DMS79 treated with DMSO at 0.1 percent for 48 hours (cell line): ENCODE measurements around the gene PIK3CG.

ENCODE experiments used
- DNase-seq: peaks from one replicate; lab custom pipeline; 2025; lab: John Stamatoyannopoulos, UW

The PIK3CG gene

GRCh38 chr7:106858618-106859532 is 6.2 kb upstream of the PIK3CG start:
- peak; percentile 10 for DNase-seq

DNA sequence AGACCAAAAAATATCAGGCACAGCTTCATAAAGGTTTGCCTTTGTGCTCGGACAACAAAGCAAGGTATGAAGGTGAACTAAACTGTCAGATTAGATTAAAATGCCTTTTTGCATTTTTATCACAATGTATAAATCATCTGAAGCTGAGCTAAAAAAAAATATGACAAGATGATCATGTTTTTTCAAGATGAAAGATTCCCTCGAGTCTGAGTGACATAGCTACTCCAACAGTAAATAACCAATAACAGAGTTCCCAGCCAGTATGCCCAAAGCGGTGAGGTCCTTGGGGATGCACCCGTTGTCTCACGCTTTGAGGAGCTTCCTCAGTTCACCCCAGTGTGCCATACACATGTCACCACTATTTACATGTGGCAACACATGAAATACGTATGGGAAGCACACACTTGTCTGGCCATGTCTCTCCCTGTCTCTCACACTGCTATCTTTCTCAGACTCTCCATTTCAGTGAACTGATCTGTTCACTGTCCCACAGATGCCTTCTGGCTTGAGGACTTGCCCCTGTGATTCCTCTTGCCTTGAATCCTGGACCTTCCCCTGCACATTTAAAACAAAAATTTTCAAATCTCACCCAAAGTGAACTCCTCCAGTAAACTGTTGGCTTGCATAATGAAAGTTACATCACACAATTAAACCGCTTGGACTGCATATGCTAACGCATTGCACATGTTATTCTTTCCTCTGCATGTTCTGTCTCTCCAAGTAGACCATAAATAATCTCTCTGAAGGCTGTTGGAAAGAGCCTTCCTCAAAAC is 2.6 kb upstream of the PIK3CG start:
- DNase-seq = no peak

GRCh38 chr7:106863274-106863997 is 1.6 kb upstream of the PIK3CG start:
- DNase-seq = no peak

DNA sequence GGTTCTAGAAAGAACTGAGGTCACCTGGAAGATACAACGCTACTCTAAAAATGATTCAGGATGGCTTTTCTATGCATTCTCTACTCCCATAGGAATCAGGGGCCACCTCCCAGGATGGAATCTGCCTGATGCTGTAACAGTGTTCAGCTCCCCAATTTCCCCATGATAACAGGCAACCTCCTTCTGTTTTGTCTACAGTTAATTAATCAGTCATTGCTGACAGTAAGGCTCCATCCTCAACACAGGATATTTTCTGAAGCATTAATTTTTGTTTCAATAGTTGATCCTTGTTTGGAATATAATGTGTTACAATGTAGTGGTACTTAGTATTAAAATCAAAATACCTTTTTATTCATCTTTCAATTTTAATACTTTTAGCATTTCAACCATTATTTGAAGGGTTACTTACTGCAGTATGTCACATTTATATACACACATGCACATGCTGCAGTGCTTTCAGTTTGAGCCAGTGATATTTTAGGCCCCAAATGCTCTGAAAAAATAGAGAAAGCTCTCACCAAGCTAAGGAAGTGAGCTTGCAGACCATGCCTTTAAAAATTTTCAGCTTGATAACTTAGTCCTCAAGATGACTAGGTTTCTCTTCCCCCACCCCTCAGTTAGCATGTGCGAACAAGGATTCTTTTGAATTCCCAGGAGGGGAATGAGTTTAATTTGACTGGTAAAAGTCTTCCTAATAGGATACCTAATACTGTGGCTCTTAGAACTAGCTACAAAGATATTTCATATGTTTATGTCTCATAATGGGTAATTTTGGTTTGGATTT is 592 bp upstream of the PIK3CG start:
- no peak for DNase-seq

GRCh38 chr7:106866298-106867281 is 1.5 kb downstream of the PIK3CG start:
- no peak for DNase-seq

GRCh38 chr7:106867641-106868351 is 2.7 kb downstream of the PIK3CG start:
- DNase-seq = no peak

DNA sequence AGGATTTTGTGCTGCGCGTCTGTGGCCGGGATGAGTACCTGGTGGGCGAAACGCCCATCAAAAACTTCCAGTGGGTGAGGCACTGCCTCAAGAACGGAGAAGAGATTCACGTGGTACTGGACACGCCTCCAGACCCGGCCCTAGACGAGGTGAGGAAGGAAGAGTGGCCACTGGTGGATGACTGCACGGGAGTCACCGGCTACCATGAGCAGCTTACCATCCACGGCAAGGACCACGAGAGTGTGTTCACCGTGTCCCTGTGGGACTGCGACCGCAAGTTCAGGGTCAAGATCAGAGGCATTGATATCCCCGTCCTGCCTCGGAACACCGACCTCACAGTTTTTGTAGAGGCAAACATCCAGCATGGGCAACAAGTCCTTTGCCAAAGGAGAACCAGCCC is 3.3 kb downstream of the PIK3CG start:
- no peak for DNase-seq

DNA sequence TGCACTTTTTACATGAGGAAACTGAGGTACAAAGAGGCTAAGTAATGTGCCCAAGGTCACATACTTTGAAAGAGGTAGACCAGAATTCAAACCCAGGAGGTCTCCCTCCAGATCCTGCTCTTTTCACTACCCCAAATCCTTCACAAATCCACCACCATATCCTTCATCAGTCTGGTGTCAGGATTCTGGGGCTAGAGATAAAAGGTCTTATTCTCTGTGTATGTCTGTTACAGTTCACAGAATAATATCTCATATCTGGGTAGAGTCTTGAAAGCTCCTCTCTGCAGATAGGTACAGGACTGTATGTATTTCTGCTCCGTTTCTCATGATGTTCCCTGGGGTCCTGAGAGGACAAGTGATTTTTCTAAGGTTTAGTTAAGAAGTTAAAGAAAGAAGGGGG is 4.9 kb downstream of the PIK3CG start:
- DNase-seq = no peak

GRCh38 chr7:106870528-106870927 is 5.4 kb downstream of the PIK3CG start:
- DNase-seq = no peak

GRCh38 chr7:106870983-106871410 is 5.9 kb downstream of the PIK3CG start:
- DNase-seq = no peak

DNA sequence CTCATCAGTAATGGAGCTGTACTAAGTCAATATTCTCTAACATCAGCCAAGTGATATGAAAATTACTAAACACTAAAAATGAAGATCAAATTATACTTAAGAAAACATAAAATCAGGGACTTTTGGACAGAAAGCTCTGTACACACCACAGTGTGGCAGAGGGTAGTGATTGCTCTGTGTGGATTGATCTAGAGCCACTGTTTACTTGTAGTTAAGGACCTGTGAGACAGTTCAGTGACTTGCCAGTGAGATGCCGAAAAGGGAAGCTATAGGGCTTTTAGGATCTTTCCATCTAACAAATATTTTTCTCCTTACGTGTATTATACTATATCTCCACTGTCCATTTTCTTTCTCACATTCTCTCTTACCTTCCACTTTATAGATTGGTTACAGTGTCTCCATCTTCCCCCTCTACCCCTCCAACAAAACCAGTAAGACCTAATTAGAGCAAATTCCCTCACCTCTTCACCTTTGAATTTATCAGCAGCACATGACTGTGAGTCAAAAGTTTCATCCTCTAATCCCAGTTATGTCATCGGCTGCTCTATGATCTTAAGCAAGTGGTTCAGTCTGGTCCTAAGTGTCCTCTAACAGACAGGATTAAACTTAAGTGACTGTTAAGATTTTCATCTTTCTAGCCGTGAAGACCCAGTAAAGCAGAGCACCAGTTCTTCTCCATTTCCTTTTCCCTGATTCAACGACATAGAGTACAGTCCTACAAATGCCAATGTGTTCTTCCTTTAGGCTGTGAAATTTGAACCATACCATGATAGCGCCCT is 6.9 kb downstream of the PIK3CG start:
- DNase-seq = no peak

GRCh38 chr7:106872763-106873162 is 7.7 kb downstream of the PIK3CG start:
- no peak for DNase-seq

- DNase-seq = no peak
Measured at GRCh38 chr7:106874076-106874475, 9.0 kb downstream of the PIK3CG start.

DNA sequence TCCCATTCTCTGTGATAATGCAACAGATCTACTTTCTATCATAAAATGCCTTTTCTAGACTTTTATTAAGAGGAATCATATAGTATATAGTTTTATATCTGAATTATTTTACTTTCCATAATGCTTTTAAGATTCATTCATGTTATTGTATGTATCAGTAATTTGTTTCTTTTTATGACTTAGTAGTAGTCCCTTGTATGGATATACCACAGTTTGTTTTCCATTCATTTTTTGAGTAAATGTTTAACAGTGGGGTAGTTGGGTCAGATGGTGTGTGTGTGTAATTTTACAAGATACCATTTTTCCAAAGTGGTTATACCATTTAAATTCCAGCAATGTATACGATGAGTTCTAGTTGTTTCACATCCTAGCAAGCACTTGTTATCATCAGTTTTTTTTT is 10.4 kb downstream of the PIK3CG start:
- no peak for DNase-seq

DNA sequence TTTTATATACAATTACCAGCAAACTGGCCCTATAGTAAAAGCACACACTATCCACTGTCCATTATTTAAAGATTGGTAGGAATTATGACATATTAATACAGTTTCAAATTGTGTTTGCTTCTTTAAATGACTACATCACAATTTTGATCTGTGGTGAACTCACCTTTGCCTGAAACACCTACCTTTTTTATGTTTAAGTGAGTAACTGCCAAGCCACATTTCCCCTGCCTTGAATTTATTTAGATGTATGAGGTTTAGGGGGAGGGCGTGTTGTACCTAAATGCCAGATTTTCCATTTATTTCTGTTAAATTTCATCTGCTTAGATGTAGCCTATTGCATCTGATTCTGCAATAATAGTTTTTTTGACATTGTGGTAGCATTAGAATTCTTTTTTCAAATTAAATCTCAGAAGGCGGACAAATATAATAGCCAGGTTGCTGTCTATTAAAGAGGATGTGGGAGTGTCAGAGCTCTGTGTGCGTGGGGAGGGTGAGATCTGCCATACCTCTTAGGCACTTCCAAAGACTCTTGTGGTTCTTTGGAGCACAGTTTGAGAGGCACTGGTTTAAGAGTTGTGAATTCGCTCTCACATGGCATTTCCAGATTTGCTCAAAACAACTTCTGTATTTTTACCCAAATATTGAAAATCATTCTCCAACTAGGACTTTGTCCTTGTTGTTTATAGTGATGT is 13.8 kb downstream of the PIK3CG start:
- DNase-seq = no peak

- no peak for DNase-seq
Measured at GRCh38 chr7:106881984-106882383, 16.9 kb downstream of the PIK3CG start.

DNA sequence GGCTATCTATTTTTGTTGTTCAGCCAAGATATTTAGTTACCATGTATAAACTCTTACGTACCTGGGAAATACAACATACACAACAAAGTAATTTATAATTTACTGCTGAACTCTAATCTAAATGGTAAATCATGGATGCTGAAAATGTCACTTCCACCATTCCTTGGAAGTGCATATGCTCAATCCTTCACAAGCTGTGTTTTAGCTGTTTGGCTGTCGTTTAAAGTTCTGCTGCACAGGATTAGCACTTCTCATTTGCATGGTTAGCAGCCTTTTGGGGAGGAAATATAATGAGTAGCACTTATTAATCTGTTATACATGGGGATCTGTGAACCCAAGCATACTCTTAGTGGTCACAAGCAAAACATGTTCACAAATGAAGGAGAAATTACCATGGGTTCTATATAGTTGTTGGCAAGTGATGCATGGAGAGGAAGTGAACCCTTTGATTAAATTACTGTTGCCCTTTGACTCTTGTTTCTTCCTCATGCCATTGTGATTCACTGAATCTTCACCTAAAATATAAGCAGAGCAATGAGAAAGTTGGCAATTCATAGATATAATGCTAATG is 18.5 kb downstream of the PIK3CG start:
- DNase-seq = no peak

- no peak for DNase-seq
Measured at GRCh38 chr7:106885652-106886051, 20.6 kb downstream of the PIK3CG start.
